Measurements from ENCODE around the gene GLRX5.

Gene GLRX5

DNA sequence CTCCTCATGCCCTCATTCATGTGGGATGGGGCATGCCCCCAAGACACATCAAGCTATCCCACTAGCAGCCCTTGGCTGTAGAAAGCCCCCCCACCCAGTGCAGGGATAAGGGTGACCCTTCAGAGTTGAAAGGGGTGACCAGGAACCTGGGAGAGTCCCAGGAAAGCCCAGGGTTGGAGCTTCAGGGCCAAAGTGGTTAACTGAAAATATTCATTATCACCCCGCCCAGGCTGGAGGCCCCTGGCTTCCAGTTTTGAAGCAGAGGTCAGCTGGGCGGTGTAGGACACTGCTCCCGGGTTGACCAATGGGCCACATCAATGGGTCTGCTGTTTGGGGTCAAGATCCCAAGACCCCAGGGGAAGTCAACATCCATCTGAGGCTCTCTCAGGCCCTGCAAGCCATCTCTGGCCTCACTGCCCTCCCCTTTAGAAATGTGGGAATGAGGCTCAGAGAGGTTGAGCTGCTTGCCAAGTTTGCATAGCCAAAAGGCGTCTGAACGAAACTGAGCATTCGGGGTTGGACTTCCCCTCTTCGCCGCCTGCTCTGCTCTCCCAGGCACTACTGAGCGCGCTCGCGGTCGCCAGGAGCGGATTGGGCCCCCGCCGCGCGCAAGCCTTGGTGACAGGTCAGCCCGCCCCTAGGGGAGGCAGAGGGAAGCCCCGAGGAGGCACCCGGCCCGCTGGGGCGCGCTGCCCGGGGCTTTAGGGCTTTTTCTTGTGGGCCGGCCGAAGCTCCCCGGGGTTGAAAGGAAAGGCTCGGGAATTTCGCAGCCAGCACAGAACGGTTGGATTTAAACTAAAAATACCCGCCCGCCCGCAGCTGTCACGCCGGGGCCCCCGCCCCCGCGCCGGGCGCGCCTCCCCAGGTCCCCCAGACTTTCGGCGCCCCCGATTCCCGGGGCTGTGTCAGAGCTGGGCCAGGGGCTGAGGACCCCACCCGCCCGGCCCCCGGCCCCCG is 19.0 kb upstream of the GLRX5 start:
- peak; percentile 58 to 77 for DNase-seq (ENCODE audit: low read depth in 1 of 2, low spot score in 1 of 2)

DNA sequence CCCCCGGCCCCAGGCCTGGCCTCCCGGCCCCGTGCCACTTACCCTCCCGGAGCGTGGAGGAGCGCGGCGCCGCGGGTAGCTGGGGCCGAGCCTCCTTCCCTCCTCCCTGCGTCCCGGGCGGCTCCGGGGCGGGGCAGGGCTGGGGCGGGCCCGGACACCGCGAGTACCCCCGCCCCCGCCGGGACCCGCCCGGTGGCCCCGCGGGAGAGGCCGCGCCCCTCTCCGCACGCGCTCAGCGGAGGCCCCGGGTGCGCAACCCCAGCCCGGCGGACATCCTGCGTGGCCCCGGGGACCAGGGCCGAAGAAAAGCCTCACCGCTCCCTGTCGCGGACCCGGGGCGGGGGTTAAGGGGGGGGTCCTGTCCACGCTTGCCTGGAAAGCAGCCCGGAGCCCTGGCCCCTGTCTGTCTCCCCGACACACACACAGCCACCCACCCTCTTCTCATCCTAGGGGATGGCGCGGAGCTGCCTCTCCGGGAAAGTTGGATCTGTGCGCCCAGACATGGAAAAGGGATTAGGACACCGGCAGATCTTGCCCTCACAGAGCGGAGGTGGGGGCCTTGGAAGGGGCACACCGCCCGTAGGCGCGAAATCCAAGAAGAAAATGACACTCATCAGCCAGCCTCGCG is 18.2 kb upstream of the GLRX5 start, which contains the start of gene SYNE3:
TSS of gene SYNE3 (minus strand) at position 97 of the 628 bp plus-strand sequence. CDS start 40,829 bp downstream, outside the sequence.
- peak in 1 of 2 donors; percentile 39 for DNase-seq (ENCODE audit: low read depth in 1 of 2, low spot score in 1 of 2)

DNA sequence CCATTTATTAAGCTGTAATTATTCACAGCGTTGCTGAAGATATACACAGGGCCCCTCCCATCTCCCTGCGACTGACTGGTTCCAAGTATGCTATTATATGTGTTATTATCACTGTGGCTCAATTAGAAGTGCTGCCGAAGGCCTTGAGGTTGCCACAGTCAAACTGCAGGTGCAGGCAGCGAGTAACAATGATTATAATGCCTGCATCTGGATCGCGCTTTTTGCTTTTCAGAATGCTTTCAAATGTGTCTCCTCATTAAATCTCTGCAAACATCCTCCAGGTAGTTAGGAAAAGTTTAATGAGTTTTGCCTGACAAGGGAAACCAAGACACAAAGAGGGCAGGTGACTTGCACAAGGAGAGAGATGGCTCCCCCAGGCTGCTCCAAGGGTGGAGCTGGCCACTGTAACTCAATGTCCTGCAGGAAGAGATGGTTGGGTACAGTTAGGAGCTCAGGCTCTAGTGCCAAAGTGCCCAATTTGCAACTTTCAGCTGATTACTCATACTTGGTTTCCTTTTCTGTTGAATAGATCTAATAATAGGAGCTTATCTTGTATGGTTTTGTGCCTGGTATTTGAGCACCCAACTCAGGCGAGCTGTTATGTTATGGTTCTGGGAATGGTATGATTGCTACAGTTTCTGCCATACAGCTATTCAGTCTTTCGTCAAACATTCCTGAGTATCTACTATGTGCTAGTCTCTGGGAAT is 16.7 kb upstream of the GLRX5 start:
- no peak for DNase-seq (ENCODE audit: low read depth in 1 of 2, low spot score in 1 of 2)

DNA sequence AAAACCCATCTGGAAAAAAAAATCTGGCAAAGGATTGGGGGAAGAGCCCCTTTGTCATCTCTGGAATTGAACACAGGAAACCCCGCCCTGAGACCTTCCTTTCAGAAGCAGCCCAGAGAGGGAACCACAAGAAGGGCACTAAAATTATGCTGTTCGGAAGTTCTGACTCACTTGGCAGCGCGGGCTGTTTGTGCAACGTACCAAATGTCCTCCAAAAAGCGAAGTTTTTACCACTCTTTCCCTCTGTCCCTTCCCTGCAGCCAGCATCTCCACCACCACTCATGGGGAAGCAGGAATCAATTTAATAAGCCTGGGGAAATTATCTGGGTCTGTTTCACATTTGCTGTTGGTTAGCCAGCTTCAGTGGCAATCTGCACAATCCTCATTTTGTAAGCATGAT is 15.2 kb upstream of the GLRX5 start:
- peak; percentile 43 to 55 for DNase-seq (ENCODE audit: low read depth in 1 of 2, low spot score in 1 of 2)

DNA sequence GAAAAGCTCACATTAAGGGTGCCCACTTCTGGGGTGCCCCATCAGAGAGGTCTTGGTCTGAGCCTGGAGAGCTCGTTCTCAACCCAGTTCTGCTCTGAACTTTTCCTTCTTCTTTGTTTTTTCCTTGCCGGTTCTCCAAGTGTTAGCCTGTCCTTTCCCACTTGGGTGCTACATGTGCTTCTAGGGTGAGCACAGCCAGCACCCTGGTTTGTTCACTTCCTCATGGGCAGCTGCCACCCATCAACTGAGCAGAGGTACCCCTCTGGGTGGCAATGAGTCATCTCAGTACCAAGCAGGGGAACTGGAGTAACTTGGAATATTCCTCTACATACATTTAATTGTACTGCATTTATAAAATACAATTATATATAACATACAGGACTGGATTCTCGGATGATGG is 14.5 kb upstream of the GLRX5 start:
- no peak for DNase-seq (ENCODE audit: low read depth in 1 of 2, low spot score in 1 of 2)

DNA sequence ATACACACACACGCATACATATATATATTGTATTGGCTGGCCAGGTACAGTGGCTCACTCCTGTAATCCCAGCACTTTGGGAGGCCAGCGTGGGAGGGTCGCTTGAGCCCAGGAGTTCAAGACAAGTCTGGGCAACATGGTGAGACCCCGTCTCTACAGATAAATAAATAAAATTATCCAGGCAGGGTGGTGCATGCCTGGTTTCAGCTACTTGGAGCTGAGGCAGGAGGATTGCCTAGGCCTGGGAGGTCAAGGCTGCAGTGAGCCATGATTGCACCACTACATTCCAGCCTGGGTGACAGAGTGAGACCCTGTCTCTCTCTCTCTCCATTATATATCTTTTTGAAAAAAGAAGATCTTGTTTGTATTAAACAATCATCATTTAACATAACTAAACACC is 13.8 kb upstream of the GLRX5 start:
- DNase-seq (ENCODE audit: low read depth in 1 of 2, low spot score in 1 of 2): no peak

DNA sequence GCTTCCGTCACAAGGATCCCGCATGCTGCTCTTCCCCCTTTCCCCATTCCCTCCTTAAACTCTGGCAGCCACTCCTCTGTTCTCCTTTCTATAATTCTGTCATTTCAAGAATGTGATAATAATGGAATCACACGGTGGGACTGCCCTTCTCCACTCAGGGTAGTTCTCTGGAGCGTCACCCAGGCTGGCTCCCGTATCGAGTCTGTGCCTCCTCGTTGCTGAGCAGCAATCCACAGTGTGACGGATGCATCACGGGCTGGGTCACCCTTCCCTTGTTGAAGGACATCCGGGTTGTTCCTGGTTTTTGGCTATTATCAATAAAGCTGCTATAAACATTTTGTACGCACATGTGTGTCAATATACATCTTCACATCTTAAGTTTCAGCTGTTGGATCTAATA is 12.7 kb upstream of the GLRX5 start:
- DNase-seq (ENCODE audit: low read depth in 1 of 2, low spot score in 1 of 2): no peak

DNA sequence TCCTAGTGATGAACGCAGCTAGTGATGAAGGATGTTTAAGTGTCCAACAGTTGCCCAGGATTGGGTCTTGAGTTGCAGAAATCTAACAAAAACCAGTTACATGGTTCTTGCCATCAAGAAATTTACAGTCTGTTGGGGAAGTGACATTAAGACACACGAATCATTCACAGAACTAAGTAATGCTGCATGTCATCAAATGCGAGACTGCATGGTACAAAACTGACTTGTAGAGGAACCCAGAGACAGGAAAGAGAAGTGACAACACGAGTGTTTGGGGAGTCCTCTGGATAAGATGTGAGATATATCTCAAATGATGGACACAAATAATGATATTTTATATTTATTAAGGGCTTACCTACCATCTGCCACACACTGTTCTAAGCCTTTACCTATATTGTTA is 12.3 kb upstream of the GLRX5 start:
- no peak for DNase-seq (ENCODE audit: low read depth in 1 of 2, low spot score in 1 of 2)

DNA sequence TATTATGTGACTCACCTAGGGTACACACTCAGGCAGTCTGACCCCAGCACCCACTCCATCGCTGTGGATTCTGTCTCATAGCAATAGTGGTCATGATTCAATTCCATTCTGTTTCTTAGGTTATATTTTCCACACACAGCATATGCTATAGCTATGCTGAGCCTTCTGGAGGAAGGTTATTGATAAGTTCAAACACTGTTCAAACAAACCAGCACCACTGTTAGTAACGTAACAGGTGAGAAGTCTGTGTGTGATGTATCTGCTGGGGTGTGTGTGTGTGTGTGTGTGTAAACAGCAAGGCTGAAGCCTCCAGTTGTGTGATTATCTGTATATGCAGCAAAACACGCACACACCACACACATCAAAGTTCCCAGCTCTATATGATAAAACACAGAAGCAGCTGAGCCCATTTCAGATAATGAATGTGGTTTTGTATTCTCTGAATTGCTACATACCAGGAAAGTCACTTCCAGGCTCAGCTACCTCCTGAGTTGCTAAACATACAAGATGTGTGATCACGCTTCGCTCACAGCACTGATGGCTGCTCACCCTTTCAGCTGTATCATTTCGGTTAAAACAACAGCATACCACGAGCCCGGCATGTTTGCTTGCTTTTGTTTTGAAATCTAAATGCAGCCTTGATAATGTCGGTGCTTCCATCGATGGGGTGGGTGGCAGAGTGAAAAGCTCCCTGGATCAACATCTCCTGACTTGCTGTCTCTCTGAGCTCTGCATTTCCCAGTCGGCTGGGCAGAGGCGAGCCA is 11.6 kb upstream of the GLRX5 start:
- no peak for DNase-seq (ENCODE audit: low read depth in 1 of 2, low spot score in 1 of 2)

DNA sequence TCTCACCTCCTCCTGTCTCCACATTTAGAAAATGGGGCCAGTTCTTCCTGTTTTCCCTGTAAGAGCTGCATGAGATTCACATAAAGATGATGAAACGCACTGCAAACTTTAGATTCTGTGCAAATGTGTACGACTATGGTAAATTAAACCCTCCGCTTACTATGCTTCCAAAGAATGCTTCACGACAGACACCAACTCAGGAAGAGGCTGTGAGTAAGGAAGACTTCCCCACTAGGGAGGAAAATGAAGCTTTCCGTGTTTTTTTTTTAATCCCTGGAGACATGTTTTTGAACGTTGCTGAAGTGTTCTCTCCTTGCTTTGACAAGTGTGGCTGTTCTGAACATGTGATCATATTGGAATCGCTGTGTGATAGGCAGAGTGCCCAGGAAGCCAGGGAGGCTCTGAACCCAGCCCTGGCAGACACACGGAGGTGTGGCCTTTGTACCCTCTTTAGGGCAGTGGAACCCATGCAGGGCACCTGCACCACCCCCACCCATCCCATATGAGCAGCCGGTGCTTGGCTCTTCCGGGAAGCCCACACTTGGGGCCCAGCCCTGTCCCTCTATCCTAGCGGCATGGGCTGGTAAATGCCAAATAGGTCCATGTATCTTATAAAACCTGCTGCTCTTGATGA is 10.9 kb upstream of the GLRX5 start:
- DNase-seq (ENCODE audit: low read depth in 1 of 2, low spot score in 1 of 2): no peak

DNA sequence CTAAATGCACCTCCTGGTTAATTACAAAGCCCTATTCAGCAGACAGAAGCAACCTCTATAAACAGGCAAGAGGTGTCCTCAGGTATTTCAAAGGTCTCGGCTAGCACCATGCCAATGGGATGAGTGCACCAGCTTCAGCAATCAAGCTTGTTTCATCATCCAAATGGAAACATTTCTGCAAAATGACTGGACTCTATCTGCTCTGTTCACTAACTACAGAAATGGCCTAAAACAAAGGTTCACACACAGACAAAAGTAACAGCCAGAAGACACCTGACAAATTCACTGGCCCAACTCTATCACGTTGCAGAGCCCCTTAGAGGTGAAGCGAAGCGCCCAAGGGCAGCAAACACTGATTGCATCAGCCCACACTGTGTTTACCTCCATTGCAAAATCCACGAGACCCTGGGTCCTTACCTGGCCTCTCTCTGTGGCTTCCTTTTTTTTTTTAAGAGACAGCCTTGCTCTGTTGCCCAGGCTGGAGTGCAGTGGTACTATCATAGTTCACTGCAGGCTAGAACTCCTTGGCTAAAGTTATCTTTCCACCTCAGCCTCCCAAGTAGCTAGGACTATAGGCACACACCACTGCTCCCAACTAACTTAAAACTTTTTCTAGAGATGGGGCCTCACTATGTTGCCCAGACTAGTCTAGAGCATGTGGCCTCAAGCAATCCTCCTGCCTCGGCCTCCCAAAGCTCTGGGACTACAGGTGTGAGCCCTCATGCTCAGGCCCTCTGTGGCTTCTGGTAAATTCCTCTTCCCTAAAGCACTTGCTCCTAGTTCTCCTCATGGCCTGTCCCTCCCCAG is 9.9 kb upstream of the GLRX5 start:
- no peak for DNase-seq (ENCODE audit: low read depth in 1 of 2, low spot score in 1 of 2)

DNA sequence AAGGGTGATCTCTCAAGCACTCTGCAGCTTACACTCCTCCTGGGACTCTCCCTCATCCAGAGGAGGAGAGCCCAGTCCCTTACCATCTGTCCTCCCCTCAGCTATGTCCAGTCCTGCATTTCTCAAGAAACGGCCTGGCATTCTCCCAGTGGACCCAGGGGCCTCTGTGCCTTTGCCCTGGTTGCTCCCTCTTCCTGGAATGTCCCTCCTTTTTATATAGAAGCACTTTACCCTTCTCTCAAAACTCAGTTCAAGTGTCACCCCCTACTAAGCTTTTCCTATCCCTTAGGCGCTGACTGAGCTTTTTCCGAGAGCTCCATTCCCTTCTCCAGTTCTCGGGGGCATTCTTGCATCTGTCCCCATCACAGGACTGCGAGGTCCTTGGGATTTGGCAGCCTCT is 8.9 kb upstream of the GLRX5 start:
- no peak for DNase-seq (ENCODE audit: low read depth in 1 of 2, low spot score in 1 of 2)

DNA sequence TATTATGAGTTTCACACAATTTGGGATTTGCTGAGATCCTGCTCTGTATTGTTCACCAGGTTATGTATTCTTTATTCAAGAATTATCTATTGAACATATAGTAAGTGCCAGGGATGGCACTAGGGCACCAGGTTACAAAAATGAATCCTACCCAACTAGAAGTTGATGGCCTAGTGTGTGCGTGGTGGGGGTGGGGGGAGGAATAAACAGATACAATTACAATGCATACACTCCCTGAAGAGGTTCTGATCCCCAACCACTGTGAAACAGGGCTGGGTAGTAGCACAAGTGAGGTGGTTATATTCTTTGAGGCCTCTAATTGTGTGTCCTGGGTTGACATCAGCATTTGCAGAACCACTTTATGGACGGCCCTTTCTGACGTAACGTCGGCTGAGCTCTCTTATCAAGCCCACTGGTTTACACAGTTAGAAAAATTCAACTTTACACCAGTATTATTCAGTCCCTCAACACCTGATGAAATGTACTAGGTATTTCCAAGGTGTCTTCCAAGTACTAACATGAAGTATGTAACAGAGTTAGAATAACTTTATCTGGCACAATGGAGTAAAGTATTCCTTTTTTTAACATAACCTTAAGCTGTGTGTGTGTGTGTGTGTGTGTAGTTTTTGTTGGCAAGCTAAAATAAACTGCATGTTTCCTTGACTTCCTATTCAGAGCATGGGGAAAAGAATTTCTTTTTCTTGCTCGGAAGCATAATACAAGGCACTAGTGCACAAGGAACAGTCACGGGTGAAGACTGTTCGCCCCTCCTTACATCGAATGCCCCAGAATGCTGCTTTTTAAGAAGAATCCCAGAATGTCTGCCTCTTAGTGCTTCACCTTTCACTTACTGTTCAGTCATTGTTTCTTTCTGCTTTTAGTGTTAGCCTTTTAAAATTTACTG is 8.1 kb upstream of the GLRX5 start:
- DNase-seq (ENCODE audit: low read depth in 1 of 2, low spot score in 1 of 2): no peak

DNA sequence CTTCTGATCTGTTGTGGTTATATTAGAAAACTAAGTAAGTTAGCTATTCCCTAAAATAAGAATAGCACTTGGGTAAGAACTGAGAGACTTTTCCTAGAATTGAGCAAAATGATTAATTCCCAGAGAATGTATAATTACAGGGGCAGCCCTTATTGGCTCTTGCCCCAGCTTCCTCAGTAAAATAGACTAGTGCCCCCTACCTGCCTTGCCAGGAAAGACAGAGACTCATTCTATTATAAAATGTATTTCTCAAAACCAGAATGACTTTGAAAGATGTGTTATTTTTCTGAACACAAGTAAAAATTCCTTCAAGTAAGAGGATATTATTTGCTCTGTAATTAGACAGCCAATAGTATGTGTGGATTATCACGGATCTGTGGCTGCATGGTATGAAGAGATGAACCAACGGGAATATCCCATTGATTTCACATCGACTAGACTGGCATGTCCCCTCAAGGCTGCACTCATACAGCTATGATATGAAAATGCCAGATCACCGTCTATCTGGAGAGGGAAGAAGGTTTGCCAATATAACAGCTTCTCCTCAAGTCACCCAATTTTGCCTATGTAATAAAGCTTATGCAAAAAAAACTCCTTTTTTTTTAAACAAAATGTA is 7.4 kb upstream of the GLRX5 start:
- no peak for DNase-seq (ENCODE audit: low read depth in 1 of 2, low spot score in 1 of 2)

DNA sequence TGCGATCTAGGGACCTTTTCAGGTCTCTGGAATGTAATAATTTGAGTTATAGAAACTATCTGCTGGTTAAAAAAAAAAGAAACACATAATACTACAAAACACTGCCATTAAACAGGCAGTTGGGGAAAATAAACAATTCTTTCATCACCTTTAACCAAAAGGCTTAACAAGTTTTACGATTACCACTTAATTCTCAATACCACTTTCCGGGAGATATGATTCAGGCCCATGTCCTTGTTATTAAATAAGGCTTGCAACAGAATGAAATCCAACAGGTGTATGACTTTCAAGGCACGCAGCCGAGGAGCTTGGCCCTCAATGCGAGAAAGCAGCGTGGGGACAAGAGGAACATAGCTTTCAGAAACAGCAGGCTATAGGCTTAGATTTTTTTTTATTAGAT is 5.6 kb upstream of the GLRX5 start:
- DNase-seq (ENCODE audit: low read depth in 1 of 2, low spot score in 1 of 2): no peak

DNA sequence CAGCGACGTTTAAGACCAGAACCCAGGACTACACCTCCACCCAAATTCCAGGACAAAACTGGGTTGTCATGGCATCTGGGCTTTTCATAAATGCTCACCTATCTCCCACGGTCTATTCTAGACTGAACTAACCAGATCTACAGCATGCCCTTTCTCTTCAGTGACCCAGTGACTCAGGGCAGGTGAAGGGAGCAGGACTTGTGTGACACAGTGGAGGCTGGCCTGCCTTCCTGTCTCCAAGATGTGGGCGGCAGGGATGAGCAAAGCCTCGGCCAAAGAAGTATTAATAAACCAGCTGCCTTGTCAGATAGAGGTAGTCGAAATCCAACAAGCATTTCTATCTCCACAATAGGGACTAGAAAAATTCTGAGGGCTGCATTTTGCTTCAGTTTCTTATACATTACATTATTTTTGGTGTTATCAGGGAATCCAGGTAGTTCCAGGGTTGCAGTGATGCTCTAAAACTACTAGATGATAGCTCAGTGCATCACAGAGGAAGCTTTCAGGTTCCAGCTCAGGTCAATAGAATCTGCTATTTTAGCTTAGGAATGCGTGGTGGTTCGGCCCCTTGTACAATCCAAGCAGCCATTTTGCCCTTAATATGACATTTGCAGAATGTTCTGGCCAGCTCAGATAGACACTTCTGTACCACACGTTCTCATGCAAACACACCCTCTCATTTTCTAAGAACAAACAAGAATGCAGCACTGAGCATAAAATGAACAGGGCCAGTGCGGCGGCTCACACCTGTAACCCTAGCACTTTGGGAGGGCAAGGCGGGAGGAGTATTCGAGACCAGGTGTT is 4.2 kb upstream of the GLRX5 start:
- DNase-seq (ENCODE audit: low read depth in 1 of 2, low spot score in 1 of 2): no peak

DNA sequence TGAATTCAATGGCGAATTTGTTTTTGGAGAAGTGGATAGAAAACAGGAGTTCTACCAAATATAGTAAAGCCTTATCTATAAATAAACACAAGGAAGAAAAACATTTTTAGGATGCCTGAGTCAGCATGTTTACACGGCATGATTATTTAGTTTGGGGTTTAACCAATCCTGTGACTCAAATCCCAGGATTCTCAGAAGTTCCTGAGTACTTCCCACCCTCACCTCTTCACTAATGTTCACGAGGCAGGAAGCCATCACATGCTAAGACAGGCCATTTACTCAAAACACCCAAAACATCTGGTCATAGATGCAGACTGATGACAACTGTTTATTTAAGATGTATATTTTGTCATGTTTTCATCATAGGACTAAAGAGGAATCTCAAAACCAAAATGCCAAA is 3.4 kb upstream of the GLRX5 start:
- DNase-seq (ENCODE audit: low read depth in 1 of 2, low spot score in 1 of 2): no peak

DNA sequence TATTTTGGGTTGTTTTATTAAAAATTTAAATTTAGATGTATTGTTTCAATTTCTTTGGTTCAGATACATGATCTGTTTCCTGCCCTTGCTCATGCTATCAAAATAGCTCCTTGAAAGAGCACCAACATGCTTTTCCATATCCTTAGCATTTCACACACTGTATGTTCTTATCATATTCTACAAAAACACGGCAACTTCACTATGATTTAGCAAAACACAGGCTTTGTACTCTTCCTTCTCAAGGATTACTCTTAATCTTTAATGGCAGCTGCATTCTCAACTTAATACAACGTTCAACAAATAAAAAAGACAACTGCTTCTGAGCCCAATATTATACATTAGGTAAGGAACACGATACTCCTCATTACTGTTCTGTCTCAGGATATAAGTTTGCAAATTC is 2.9 kb upstream of the GLRX5 start:
- DNase-seq (ENCODE audit: low read depth in 1 of 2, low spot score in 1 of 2): no peak
